Measurements from ENCODE around the gene ERBB2.

DNA sequence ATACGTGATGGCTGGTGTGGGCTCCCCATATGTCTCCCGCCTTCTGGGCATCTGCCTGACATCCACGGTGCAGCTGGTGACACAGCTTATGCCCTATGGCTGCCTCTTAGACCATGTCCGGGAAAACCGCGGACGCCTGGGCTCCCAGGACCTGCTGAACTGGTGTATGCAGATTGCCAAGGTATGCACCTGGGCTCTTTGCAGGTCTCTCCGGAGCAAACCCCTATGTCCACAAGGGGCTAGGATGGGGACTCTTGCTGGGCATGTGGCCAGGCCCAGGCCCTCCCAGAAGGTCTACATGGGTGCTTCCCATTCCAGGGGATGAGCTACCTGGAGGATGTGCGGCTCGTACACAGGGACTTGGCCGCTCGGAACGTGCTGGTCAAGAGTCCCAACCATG lies 24.9 kb downstream of the ERBB2 start:
- TF ChIP-seq MED8 (CRISPR knock-in tag; IDR thresholded peaks at IDR 0.05; ENCODE audit: insufficient replicate concordance): no peak
- TF ChIP-seq KDM5A (IDR thresholded peaks at IDR 0.05; ENCODE audit: borderline replicate concordance, low read length): no peak
- TF ChIP-seq, protein P1, sequence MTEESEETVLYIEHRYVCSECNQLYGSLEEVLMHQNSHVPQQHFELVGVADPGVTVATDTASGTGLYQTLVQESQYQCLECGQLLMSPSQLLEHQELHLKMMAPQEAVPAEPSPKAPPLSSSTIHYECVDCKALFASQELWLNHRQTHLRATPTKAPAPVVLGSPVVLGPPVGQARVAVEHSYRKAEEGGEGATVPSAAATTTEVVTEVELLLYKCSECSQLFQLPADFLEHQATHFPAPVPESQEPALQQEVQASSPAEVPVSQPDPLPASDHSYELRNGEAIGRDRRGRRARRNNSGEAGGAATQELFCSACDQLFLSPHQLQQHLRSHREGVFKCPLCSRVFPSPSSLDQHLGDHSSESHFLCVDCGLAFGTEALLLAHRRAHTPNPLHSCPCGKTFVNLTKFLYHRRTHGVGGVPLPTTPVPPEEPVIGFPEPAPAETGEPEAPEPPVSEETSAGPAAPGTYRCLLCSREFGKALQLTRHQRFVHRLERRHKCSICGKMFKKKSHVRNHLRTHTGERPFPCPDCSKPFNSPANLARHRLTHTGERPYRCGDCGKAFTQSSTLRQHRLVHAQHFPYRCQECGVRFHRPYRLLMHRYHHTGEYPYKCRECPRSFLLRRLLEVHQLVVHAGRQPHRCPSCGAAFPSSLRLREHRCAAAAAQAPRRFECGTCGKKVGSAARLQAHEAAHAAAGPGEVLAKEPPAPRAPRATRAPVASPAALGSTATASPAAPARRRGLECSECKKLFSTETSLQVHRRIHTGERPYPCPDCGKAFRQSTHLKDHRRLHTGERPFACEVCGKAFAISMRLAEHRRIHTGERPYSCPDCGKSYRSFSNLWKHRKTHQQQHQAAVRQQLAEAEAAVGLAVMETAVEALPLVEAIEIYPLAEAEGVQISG (CRISPR knock-in tag; IDR thresholded peaks at IDR 0.05): no peak
- TF ChIP-seq HDAC6 (IDR thresholded peaks at IDR 0.05; ENCODE audit: low read depth, low read length): no peak
- no peak for TF ChIP-seq JUND (CRISPR knock-in tag; IDR thresholded peaks at IDR 0.05)
- no peak for TF ChIP-seq ZSCAN29 (CRISPR knock-in tag; conservative IDR thresholded peaks at IDR 0.05)
